Lower leg skin (tissue), 4 donors: ENCODE results near the gene SDCCAG8. TPM values are rescaled to one million over a fixed set of nuclear protein-coding genes. Genes with fewer than 3 reads are reported as not detected.

Source experiments
- DNase-seq, 2 donors: peaks; one replicate each; pipeline ENCODE4 v3.0.0-alpha.2; 2019; ENCODE audit warnings: low spot score in 2 of 2
- H3K4me3 ChIP-seq: fragments of 200-600 bp; sonication (generic); 2 replicates; pipeline ENCODE4 v1.5.1; 2017; ENCODE audit warnings: mild to moderate bottlenecking, low read depth; ENCODE audit not compliant: poor library complexity, severe bottlenecking
- POLR2A ChIP-seq, 2 donors: fragments of 450-650 bp; IDR thresholded peaks; one replicate each; pipeline ENCODE4 v1.6.1; 2016 to 2017; ENCODE audit warnings: antibody characterized with exemption in 2 of 2, mild to moderate bottlenecking in 1 of 2, moderate library complexity in 1 of 2
- WGBS, 2 donors: methylation state at CpG; one replicate each; pipeline ENCODE4 v1.1.5; 2018; 5-methylcytosine and 5-hydroxymethylcytosine counted together
- intact Hi-C: fragments of 100-400 bp; cut with DNase I; formaldehyde crosslinking; loops from one replicate; pipeline ENCODE4 v1.15.0; 2023; ENCODE audit warnings: low total_unique reads
- total RNA-seq, 4 donors: library from RNA; depleted of rRNA; stranded (reverse); fragments of >200 nt; gene quantifications; one replicate each; pipeline ENCODE4 v1.1.0, GENCODE V29; 2016
- TF ChIP-seq, protein P1 (sequence below), 3 donors: fragments of 450-650 bp; IDR thresholded peaks; one replicate each; pipeline ENCODE4 v1.5.1; 2016; ENCODE audit warnings: antibody characterized with exemption in 3 of 3, mild to moderate bottlenecking in 3 of 3, moderate library complexity in 2 of 3

The SDCCAG8 gene
- total RNA-seq, 4 donors from 2014 or later, result 20.0 to 53.6 (median 48.9) TPM

GRCh38 chr1:243399561-243400155 is 143.8 kb downstream of the SDCCAG8 start:
- no peak for TF ChIP-seq POLR2A (IDR thresholded peaks at IDR 0.05)
- TF ChIP-seq, protein P1, sequence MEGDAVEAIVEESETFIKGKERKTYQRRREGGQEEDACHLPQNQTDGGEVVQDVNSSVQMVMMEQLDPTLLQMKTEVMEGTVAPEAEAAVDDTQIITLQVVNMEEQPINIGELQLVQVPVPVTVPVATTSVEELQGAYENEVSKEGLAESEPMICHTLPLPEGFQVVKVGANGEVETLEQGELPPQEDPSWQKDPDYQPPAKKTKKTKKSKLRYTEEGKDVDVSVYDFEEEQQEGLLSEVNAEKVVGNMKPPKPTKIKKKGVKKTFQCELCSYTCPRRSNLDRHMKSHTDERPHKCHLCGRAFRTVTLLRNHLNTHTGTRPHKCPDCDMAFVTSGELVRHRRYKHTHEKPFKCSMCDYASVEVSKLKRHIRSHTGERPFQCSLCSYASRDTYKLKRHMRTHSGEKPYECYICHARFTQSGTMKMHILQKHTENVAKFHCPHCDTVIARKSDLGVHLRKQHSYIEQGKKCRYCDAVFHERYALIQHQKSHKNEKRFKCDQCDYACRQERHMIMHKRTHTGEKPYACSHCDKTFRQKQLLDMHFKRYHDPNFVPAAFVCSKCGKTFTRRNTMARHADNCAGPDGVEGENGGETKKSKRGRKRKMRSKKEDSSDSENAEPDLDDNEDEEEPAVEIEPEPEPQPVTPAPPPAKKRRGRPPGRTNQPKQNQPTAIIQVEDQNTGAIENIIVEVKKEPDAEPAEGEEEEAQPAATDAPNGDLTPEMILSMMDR (IDR thresholded peaks at IDR 0.05), result no peak
- H3K4me3 ChIP-seq, result no peak overlapping the region
- intact Hi-C loops, result no loop called here
- 96 to 97% methylated on average over 15 of the region's 15 CpGs for WGBS, 2 donors
- no peak for DNase-seq

- TF ChIP-seq, protein P1 (IDR thresholded peaks at IDR 0.05), result no peak
- no peak for TF ChIP-seq POLR2A (IDR thresholded peaks at IDR 0.05)
- no peak for DNase-seq
- no peak overlapping the region for H3K4me3 ChIP-seq
- intact Hi-C loops, result no loop called here
- 93 to 96% methylated on average over 6 of the region's 6 CpGs for WGBS, 2 donors
These were observed 147.0 kb downstream of the SDCCAG8 start for GRCh38 chr1:243402868-243403267.

DNA sequence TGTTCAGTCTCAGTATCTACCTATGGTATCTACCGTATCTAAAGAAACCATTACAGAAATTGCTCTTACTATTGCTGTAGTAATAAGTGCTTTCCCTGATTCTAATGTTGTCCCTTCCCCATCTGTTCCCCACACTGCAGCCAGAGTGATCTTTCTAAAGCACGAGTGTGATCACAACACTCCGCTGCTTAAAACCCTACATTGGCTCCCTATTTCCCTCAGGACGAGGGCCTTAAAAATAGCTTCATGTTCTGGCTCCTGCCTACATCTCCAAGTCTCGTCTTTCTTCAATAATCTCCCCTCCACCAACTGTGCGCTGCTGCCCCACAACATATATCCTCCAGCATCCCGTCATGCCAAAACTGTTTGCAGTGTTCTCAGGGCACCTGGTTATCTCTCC is 150.6 kb downstream of the SDCCAG8 start:
- 89 to 90% methylated on average over 7 of the region's 7 CpGs for WGBS, 2 donors
- no peak for DNase-seq
- H3K4me3 ChIP-seq, result no peak overlapping the region
- intact Hi-C loops, result no loop called here
- TF ChIP-seq, protein P1 (IDR thresholded peaks at IDR 0.05), result no peak
- no peak for TF ChIP-seq POLR2A (IDR thresholded peaks at IDR 0.05)

- intact Hi-C loops, result no loop called here
- WGBS, 2 donors, result 75 to 79% methylated on average over 3 of the region's 3 CpGs
These were observed 151.6 kb downstream of the SDCCAG8 start for GRCh38 chr1:243407284-243408018.

GRCh38 chr1:243408479-243408878 is 152.6 kb downstream of the SDCCAG8 start:
- TF ChIP-seq POLR2A (IDR thresholded peaks at IDR 0.05), result no peak
- TF ChIP-seq, protein P1 (IDR thresholded peaks at IDR 0.05), result no peak
- intact Hi-C loops, result no loop called here

More at GRCh38 chr1:243407284-243408018, 151.6 kb downstream of the SDCCAG8 start:
- no peak for DNase-seq
- no peak overlapping the region for H3K4me3 ChIP-seq
- TF ChIP-seq, protein P1 (IDR thresholded peaks at IDR 0.05), result no peak
- no peak for TF ChIP-seq POLR2A (IDR thresholded peaks at IDR 0.05)

More at GRCh38 chr1:243408479-243408878, 152.6 kb downstream of the SDCCAG8 start:
- no peak overlapping the region for H3K4me3 ChIP-seq
- DNase-seq, result no peak
